ENCODE measurements around the gene ZBTB20. TPM values are rescaled to one million over a fixed set of nuclear protein-coding genes. Genes with fewer than 3 reads are reported as not detected.
"Not testable (repeated sequence)": the region's sequence is repeated elsewhere in the genome, so short reads cannot be mapped to it uniquely, and the experiment has no call there.

Gene ZBTB20
- polyA plus RNA-seq = 42.6 TPM

- Mint-ChIP-seq H3K36me3 (peaks cover 10% of the 10 kb centered on the region), H3K9me3 (peaks cover 1 to 5% (median 4%) of the 10 kb centered on the region in 3 donors), H3K27ac (peak within 1 kb of the TSS; percentile 86 to 100 (median 99)), H3K4me3 (peak within 1 kb of the TSS; percentile 95 to 99 (median 97)), H3K27me3 (no peaks in the 10 kb centered on the region), H3K4me1 (peaks cover 18 to 28% (median 24%) of the 10 kb centered on the region in 3 donors)
These were observed at the start of gene ZBTB20 for GRCh38 chr3:115146418-115147328. Gene ZBTB20 (minus strand): TSS chr3:115147288.

DNA sequence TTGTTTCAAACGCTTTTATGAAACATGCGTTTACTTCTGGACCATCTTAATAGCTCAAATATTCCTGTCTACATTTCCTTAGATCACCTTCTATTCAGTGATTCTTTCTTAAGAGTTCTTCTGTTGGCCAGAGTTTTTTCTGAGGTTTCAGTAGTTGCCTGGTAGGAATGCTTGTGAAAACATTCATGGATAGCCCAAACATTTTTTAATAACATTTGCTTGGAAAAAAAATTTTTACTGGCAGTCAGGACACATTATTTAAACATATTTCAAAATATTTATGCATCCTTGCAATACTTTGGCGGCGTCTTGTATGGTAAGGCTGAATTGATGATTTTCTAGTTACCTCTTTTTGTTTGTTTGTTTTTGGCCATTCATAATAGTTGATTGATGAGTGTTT lies 47.4 kb upstream of the ZBTB20 start:
- H3K36me3 Mint-ChIP-seq = peaks cover 1% of the 10 kb centered on the region
- no peak overlapping the region for H3K4me3 Mint-ChIP-seq
- H3K4me1 Mint-ChIP-seq = no peaks in the 10 kb centered on the region
- H3K9me3 Mint-ChIP-seq = peaks cover 3 to 10% (median 6%) of the 10 kb centered on the region in 3 donors
- no peak overlapping the region for H3K27ac Mint-ChIP-seq
- no peaks in the 10 kb centered on the region for H3K27me3 Mint-ChIP-seq

DNA sequence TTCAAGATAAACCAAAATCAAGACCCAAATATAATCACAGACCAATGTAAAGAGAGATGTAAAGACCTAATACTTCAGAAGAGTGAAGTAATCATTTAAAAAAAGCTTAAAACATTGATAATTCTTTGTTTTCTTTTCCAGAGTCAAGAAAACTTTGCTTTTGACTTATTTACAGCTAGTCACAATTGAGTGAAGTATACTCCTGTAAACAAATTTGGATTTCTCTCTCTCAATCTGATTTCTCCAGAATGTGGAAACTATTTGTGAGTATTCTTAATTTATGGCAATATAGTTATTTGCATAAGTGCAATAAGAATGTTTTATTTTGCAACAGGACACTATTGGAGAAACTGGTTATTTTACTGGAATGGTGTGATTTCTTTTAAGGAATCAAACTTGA lies 43.7 kb upstream of the ZBTB20 start:
- Mint-ChIP-seq H3K4me1 (peaks cover 17 to 19% (median 17%) of the 10 kb centered on the region in 3 donors), H3K27me3 (no peaks in the 10 kb centered on the region), H3K27ac (no peak overlapping the region), H3K9me3 (peaks cover 3 to 13% (median 4%) of the 10 kb centered on the region in 3 donors), H3K4me3 (no peak overlapping the region), H3K36me3 (no peaks in the 10 kb centered on the region)

GRCh38 chr3:115187149-115187757 lies 40.2 kb upstream of the ZBTB20 start:
- Mint-ChIP-seq H3K27ac (peak overlapping the region; percentile 78 to 96 (median 80)), H3K9me3 (peaks cover 3 to 8% (median 3%) of the 10 kb centered on the region in 3 donors), H3K36me3 (no peaks in the 10 kb centered on the region), H3K4me3 (peak overlapping the region; percentile 74 to 92 (median 83)), H3K27me3 (no peaks in the 10 kb centered on the region), H3K4me1 (peaks cover 21 to 25% (median 21%) of the 10 kb centered on the region in 3 donors)

DNA sequence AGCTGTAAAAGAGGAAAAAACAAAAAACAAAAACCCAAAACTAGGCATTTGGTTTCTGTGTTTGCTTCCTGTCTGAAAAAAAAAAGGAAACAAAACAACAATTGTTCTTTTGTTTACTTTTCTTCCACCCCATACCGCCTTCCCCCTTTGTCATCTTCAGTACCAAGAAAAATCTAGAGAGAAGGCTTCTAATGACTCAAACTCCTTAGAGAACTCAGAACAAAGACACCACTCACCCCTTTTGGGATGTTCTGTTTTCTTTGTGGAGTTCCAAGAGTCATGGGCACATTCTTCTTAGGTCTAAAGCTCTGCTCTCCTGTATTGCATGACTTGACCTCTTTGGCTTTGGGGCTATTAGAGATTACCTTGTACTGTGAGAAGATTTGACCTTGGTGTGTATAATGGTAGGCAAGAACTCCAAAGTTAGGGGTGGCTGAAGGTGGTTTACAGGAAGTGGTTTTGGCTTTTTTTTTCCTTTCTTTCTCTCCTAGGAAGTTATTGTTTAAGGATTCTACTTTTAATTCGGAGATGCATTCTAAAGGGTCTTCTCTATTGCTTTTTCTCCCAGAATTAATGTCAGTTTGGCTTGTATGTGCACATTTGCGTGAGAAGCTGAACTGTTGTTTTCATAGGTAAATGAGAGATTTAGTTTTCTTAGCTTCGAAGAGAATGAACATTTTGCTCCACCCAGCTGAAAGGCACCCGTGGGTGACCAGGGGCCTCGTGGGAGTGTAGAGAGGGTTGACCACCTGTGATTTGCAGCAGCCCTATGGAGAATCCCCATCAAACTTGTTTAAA lies 39.5 kb upstream of the ZBTB20 start:
- Mint-ChIP-seq H3K4me3 (peak overlapping the region; percentile 74 to 92 (median 83)), H3K36me3 (no peaks in the 10 kb centered on the region), H3K9me3 (peaks cover 4 to 12% (median 5%) of the 10 kb centered on the region in 3 donors), H3K4me1 (peaks cover 21 to 25% (median 21%) of the 10 kb centered on the region in 3 donors), H3K27ac (peak overlapping the region; percentile 78 to 96 (median 80)), H3K27me3 (no peaks in the 10 kb centered on the region)

DNA sequence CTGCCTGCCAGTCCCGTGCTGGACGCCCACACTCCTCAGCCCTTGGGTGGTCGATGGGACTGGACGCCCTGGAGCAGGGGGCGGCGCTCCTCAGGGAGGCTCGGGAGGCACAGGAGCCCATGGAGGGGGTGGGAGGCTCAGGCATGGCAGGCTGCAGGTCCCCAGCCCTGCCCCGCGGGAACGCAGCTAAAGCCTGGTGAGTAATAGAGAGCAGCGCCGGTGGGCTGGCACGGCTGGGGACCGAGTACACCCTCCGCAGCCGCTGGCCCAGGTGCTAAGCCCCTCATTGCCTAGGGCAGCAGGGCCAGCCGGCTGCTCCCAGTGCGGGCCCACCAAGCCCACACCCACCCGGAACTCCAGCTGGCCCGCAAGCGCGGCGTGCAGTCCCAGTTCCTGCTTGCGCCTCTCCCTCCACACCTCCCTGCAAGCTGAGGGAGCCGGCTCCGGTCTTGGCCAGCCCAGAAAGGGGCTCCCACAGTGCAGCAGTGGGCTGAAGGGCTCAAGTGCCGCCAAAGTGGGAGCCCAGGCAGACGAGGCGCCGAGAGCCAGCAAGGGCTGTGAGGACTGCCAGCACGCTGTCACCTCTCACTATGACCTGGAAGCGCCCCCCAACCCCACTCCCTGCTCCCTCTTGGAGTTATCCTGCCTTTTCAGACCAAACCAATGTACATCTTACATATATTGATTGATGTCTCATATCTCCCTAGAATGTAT lies 37.9 kb upstream of the ZBTB20 start:
- H3K36me3 Mint-ChIP-seq, H3K27me3 Mint-ChIP-seq: not testable (repeated sequence)
- Mint-ChIP-seq H3K4me1 (peaks cover 21 to 25% (median 21%) of the 10 kb centered on the region in 3 donors), H3K4me3 (peak overlapping the region in 1 of 4 donors; percentile 25), H3K27ac (peak overlapping the region; percentile 78 to 96 (median 80)), H3K9me3 (peaks cover 1 to 12% (median 2%) of the 10 kb centered on the region in 3 donors)

- H3K4me1 Mint-ChIP-seq, H3K27ac Mint-ChIP-seq: not testable (repeated sequence)
These were observed 31.8 kb upstream of the ZBTB20 start for GRCh38 chr3:115178930-115179329.

DNA sequence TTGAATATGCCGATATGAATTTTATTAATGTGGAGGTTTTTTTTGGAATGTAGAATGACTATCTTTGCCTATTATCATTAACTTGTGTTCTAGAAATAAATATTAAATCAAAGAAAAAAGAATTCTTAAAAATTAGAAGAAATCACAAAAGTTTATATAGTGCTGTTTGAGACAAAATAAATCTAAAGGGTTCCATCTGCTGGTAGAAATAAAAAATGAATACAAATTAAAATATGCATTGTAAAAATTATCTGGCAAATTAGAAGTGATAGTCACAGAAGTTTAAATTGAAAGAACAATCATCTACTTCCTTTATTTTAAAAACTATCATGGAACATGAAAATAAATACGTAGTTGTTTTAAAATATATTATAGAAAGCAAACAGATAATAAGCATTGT lies 22.7 kb upstream of the ZBTB20 start:
- Mint-ChIP-seq H3K4me1 (peaks cover 3 to 11% (median 5%) of the 10 kb centered on the region in 3 donors), H3K4me3 (no peak overlapping the region), H3K36me3 (no peaks in the 10 kb centered on the region), H3K27ac (no peak overlapping the region), H3K9me3 (no peaks in the 10 kb centered on the region), H3K27me3 (no peaks in the 10 kb centered on the region)

More at GRCh38 chr3:115178930-115179329, 31.8 kb upstream of the ZBTB20 start:
- H3K27me3 Mint-ChIP-seq, H3K9me3 Mint-ChIP-seq, H3K4me3 Mint-ChIP-seq, H3K36me3 Mint-ChIP-seq: not testable (repeated sequence)

GRCh38 chr3:115165701-115166100 lies 18.6 kb upstream of the ZBTB20 start:
- Mint-ChIP-seq H3K4me3 (no peak overlapping the region), H3K4me1 (peaks cover 9 to 18% (median 16%) of the 10 kb centered on the region in 3 donors), H3K9me3 (peaks cover 0 to 1% (median 0%) of the 10 kb centered on the region in 3 donors), H3K27me3 (no peaks in the 10 kb centered on the region), H3K36me3 (peaks cover 2% of the 10 kb centered on the region), H3K27ac (no peak overlapping the region)

- peak overlapping the region in 1 of 3 donors; percentile 73 for H3K27ac Mint-ChIP-seq
These were observed 18.2 kb upstream of the ZBTB20 start for GRCh38 chr3:115165266-115165665.

GRCh38 chr3:115164374-115165221 lies 17.5 kb upstream of the ZBTB20 start:
- H3K4me1 Mint-ChIP-seq = peaks cover 9 to 18% (median 18%) of the 10 kb centered on the region in 3 donors
- H3K36me3 Mint-ChIP-seq = peaks cover 2% of the 10 kb centered on the region

More at GRCh38 chr3:115165266-115165665, 18.2 kb upstream of the ZBTB20 start:
- H3K27me3 Mint-ChIP-seq = no peaks in the 10 kb centered on the region
- H3K4me1 Mint-ChIP-seq = peaks cover 9 to 18% (median 18%) of the 10 kb centered on the region in 3 donors
- H3K4me3 Mint-ChIP-seq = peak overlapping the region in 1 of 4 donors; percentile 52
- H3K9me3 Mint-ChIP-seq = peaks cover 0 to 1% (median 0%) of the 10 kb centered on the region in 3 donors
- peaks cover 2% of the 10 kb centered on the region for H3K36me3 Mint-ChIP-seq

DNA sequence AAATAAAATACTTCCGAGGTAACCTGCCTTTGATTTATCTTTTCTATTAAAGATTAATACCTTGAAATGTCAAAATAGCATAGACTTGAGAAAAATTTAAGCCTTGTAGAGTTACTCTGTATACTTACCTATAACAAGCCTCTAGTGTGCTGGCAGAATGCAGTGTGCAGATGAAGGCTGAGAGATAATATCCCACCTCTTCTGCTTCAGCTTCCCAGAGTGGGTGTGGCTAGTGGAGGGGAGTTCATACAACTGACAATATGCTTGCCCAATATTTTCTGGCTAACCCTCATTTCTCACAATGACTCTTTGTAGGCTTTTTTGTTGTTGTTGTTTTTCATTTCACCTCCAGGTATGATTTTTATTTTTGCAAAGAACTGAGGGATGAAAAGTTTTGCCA lies 15.7 kb upstream of the ZBTB20 start:
- Mint-ChIP-seq H3K27ac (no peak overlapping the region), H3K9me3 (peaks cover 1 to 6% (median 2%) of the 10 kb centered on the region in 3 donors), H3K4me1 (peaks cover 9 to 18% (median 18%) of the 10 kb centered on the region in 3 donors)

More at GRCh38 chr3:115164374-115165221, 17.5 kb upstream of the ZBTB20 start:
- Mint-ChIP-seq H3K4me3 (no peak overlapping the region), H3K27ac (peak overlapping the region in 1 of 3 donors; percentile 73), H3K9me3 (peaks cover 0 to 1% (median 0%) of the 10 kb centered on the region in 3 donors), H3K27me3 (no peaks in the 10 kb centered on the region)

DNA sequence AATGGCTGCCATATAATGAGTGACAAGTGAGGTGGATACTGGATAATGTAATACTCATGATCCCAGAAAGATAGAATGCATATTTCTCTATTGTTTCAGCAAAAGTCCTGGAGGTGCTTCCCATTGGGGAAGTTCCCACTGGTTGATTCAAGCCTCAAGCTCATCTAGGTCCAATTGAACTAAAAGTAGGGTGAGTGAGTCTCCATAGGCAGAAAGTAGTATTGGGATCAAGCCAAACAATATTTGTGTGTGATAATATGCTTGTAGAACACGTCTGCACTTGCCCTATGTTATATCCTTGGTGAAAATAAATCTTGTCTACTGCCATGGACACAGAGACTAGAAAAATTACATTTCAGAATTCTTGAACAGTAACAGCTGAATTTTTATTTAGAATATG lies 14.8 kb upstream of the ZBTB20 start:
- H3K4me3 Mint-ChIP-seq = no peak overlapping the region
- peaks cover 2% of the 10 kb centered on the region for H3K36me3 Mint-ChIP-seq
- no peaks in the 10 kb centered on the region for H3K27me3 Mint-ChIP-seq
- H3K27ac Mint-ChIP-seq = no peak overlapping the region
- peaks cover 1 to 6% (median 2%) of the 10 kb centered on the region in 3 donors for H3K9me3 Mint-ChIP-seq
- H3K4me1 Mint-ChIP-seq = peaks cover 9 to 18% (median 18%) of the 10 kb centered on the region in 3 donors

More for the DNA sequence above, 15.7 kb upstream of the ZBTB20 start:
- Mint-ChIP-seq H3K36me3 (peaks cover 2% of the 10 kb centered on the region), H3K4me3 (no peak overlapping the region), H3K27me3 (no peaks in the 10 kb centered on the region)

Measured in IgD-negative memory B cell (primary cell).